GM18520 (cell line): ENCODE data around the gene CDC42BPG.

Source experiments
- ATAC-seq: cut with Tn5 transposase; IDR thresholded peaks from one replicate; pipeline ENCODE4 v1.9.1; 2021; ENCODE audit not compliant: unreplicated experiment

The CDC42BPG gene

DNA sequence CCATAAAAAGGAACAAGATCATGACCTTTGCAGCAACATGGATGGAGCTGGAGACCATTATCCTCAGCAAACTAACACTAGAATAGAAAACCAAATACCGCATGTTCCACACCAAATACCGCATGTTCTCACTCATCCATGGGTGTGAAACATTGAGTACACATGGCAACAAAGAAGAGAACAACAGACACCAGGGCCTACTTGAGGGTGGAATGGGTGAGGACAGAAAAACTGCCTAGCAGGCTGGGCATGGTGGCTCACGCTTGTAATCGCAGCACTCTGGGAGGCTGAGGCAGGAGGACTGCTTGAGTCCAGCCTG is 21.7 kb upstream of the CDC42BPG start:
- no peak for ATAC-seq

DNA sequence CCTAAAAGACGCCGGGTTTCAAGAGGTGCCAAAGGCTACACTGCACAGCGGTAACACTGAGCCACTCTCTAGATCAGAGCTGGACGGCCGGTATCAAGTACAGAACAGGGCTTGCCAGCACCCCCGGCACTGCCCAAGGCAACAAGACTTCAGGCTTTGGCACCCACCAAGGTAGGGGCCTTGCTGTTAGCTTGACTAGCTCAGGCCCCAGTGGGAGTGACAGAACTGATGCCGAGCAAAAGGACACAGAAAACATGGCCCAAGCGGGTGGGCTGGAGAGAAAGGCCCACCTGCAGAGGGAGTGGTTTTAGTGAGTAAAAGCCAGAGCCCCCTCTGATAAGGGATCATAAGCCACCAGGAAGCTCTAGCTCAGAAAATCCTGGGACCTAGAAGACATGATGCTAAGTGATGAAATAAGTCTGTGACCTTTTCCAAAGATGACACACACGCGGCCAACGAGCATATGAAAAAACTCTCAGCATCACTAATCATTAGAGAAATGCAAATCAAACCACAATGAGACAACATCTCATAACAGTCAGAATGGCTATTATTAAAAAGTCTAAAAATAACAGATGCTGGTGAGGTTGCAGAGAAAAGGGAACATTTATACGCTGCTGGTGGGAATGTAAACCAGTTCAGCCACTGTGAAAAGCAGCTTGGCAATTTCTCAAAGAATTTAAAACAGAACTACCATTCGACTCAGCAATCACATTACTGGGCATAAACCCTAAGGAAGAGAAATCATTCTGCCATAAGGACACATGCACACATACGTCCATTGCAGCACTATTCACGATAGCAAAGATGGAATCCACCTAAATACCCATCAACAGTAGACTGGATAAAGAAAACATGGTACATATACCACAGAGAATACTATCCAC is 21.1 kb upstream of the CDC42BPG start:
- ATAC-seq = peak; percentile 35

DNA sequence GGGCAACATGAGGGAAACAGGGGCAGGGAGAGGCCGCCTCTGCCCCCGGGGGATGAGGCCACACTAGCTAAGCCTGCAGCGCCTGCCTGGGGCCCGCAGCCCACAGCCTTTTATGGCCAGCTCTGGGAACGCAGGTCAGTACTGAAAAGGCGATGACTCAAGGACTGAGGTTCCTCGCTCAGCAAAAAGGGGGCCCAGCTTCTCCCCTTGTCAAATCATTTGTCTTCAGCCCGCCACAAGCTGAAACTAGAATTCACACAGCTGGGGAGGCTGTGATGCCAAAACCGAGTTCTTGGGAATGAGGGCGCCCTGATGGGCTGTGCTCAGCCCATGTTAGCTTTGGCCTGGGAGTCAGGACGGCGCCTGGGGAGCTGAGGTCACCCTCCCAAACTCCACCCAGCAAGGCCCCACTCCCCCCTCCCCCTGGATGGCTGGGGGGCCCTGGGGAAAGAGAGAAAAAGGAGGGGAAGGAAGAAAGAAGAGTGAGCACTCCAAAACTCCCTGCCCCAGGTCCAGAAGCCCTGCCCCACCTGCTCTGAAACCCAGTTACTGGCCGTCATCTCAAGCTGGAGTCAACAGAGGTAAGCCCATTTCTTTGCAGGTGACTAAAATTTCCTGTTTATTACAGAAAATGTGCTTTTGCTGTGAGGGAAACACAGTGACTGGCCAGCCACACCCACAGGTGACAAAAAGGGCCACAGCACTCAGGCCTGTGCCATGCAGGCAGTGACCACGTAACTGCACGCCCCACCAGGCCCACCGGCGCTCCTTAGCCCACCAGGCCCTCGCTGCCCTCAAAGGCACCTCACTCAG is 20.2 kb upstream of the CDC42BPG start:
- ATAC-seq = peak; percentile 15

DNA sequence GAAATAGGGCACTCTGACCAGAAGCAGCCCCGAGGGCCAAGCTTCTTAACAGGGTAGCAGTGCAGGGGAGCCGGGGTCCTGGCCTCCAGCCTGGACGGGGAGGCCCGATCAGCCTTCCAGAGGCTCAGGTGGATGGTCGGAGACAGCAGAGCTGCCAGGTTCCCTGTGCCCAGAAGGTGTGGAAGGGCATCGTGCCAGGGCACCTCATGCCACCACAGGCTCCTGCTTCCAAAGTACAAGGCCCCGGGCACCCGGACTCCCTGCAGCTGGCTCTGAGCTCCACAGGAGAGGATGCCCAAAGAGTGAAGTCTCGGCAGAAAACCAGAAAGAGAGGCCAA is 19.7 kb upstream of the CDC42BPG start:
- no peak for ATAC-seq

DNA sequence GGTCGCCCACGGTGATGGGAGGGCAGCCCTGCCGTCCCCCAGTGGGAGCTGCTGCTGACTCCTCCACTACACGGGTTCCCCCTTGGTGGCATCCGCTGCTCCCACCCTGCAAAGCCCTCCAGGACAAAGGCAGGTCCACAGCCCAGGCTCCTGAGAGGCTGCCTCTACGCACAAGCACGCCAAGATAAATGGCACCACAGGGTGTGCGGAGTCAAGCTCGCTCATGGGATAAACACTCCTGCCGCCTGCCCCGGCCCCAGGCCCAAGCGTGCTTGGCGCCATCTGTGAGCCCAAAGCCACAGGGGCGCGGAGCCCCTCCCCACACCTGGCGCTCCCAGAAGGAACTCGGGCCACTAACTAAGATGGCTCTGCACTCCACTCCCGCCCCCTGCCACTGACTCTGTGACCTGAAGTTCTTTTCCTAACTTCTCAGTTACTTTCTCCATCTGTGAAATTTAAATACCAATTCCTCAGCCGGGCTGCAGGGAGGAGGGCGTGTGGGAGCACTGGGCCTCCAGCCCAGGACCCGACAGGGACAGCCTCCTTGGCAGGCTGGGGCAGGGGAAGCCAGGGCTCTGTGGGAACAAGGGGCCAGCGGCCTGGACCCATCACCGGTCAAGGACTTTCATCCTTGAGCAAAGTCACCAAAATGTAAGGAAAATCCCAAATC is 19.1 kb upstream of the CDC42BPG start:
- ATAC-seq = no peak

DNA sequence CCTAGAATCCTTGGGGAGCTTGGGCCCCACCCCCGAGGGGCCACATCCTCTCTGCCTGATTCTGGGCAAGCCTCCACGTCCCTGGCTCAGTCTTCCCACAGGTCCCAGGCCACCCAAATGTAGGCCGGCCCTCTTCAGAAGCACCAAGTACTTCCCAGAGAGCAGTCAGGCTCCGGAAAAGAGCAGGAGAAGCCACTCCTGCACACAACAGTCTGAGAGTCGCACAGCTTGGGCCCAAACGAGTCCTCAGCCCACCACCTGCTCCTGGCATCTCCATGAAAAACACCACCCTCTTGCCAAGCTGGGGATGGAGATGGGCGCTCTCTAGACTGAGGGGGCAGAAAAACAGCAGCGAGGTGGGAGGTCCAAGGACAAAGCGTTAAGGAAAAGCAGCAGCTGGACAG is 18.5 kb upstream of the CDC42BPG start:
- ATAC-seq = no peak

DNA sequence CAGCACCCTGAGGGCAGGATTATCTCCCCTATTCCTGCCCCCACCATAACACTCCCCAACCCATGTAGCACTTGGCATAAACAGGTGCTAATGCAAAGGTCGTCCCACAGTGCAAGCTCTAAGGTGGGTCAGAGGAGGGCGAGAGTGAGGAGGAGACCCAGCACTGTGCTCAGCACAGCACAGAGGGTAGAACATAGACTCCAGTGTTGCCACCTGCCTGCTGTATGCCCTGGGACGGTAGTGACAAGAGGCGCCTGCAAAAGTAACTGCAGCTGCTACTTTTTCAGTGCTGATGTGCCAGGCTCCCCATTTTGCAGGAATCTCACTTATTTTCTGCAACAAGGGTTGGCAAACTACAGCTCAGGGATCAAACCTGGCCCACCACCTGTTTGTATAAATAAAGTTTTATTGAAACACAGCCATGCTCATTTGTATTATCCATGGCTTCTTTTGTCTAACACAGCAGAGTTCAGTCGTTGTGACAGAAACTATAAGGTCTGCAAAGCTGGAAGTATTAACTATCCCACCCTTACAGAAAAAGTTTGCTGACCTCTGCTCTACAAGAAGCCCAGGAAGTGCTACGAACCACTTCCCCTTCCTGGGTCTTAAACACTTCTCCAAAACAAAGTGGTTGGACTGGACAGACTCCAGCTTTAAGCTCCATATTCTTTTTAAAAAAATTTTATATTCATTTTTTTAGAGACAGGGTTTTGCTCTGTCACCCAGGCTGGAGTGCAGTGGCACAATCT is 16.9 kb upstream of the CDC42BPG start:
- ATAC-seq = no peak

DNA sequence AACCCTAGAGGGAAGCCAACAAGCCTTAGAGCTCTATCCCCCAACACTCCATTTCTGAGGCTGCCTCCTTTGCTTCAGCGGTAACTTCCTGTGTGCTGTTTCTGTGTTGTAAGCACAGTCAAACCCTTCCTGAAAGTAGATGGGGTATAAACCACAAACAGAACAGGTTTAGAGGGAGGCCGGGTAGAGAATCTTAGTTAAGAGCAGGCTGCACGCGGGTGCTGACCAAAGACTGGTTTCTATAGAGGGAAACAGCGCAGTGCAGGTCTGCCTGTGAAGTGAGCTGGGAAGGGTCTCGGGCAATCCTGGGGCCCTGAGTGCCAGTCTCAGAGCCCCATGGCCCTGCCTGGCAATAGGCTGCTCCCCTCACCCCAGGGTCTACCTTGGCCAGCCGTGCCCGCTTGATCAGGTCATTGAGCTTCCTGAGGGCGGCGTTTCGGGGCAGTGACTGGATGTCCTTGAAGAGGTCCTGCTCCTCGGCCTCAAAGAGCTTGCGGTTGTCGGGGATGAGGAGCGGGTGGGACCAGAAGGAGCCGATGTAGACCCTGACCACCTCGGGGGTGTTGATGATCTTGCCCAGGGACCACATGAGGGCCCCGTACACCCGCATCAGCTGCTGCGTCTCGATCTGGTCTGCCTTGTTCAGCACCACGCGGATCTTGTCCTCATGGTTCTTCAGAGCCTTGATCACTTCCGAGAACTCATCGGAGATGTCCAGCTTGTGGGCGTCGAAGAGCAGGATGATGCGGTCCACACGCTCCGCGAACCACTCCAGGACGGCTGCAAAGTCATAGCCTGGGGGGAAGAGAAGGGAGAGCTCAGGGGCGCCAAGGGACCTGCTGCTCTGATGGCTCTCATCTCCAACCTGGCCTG is 15.3 kb upstream of the CDC42BPG start:
- peak; percentile 59 for ATAC-seq

DNA sequence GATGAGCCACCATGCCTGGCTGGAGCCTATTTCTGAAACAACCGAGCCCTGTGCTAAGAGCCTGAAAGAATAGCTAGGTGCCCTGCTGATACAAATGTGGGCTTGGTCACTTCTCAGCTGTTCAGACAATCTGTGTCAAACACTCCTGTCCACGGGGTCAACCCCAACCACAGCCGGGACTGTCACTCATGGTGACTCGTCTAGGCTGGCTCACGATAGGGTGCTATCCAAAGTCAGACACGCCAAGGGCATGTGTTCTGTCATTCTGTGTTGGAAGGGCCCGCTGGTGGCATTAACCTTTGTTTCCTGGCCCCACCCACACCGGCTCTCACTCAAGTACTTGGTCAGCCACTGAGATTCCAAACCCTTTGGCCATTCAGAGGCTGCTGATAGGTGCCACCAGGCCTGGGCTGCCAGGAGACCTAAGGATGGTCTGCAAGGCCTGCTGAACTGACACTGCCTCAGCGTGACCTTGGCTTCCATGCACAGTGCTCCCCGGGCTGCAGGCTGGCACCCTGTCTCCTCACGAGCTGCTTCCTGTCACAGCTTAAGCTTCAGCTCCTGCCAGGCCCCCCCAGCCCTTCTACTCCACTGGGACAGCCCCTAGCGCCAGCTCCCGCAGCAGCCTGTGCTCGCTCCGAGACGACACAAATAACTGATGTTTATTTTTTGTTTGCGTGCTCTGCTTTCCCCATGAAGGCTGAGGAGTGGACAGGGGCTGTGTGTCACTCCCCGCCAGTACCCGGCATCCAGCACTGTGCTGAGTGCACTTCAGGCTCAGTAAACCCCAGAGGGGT is 14.2 kb upstream of the CDC42BPG start:
- ATAC-seq = no peak

DNA sequence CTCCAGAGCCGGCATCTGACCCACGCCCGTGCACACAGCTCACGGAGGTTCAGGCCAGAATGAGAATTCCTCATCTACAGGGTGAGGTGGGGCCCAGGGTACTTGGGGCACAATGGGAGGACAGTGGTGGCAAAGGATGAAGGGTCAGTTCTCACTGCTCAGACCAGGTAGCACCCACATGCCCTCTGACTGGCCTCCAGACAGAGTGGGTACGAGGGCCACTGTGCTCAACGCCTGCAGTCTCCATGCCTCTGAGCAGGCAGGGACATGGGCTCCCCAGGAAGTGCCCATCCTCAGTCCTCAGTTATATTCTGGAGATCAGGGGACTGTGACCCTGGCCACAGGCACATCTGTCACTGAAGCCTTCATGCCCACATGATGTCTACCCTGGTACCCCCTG is 13.0 kb upstream of the CDC42BPG start:
- ATAC-seq = no peak

DNA sequence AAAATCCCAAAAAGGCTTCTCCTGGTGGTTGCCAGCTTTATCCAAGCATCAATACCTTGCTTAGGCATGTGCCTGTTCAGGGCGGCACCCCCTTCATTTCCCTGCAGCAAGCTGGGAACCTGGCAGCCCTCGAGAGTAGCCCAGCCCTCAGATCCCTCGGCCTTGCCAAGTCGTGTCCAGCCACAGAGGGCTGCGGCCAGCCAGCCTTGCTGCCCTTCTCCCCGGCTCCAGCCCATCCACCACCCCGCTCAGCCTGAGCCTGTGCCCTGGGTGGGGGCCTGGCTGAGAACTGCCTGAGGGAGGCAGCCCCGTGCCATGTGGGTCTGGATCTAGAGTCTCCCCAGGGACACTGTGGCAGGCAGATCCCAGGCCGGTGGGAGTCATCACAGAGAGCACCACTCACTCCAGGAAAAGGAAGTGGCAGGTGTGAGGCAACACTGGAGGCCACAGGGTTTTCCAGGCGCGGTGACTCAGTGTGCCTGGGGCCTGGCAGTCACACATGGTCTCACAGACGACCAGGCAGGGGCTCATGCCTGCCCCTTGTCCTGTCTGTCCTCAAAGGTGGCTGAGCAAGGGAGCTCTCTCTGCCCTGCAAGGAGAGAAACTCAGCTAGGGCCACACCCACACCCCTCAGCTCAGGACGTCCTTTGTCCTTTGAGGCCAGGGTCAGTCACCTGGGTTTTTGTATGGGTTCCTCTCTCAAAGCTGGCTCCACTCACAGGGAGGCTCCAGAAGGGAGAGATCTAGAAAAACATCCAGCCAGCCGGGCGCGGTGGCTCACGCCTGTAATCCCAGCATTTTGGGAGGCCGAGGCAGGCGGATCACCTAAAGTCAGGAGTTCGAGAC is 12.2 kb upstream of the CDC42BPG start:
- ATAC-seq = no peak

DNA sequence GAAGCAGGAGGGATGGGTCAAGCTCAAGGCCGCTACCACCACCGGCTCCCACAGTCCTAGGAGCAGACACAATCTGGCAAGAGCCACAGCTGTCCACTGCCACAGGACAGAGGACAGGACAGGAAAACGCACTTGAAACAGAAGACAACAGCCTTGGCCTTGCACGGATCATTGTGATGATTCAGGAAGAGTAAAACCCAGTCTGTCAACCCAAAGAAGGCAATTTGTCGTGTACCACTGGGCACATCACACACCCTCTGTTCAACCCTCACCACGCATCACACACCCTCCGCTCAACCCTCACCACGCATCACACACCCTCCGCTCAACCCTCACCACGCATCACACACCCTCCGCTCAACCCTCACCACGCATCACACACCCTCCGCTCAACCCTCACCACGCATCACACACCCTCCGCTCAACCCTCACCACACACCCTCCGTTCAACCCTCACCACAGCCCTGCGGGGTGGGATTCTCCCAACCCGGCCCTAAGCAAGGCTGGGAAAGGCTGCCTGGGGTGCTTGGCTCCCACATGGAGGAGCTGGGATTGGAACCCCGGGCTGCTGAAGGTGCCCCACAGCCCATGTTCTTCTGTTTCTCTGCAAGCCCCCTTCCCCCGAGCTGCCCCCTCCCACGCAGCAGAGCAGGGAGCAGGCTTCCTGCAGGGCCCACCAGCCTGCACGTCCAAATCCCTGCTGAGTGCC is 11.3 kb upstream of the CDC42BPG start:
- no peak for ATAC-seq

DNA sequence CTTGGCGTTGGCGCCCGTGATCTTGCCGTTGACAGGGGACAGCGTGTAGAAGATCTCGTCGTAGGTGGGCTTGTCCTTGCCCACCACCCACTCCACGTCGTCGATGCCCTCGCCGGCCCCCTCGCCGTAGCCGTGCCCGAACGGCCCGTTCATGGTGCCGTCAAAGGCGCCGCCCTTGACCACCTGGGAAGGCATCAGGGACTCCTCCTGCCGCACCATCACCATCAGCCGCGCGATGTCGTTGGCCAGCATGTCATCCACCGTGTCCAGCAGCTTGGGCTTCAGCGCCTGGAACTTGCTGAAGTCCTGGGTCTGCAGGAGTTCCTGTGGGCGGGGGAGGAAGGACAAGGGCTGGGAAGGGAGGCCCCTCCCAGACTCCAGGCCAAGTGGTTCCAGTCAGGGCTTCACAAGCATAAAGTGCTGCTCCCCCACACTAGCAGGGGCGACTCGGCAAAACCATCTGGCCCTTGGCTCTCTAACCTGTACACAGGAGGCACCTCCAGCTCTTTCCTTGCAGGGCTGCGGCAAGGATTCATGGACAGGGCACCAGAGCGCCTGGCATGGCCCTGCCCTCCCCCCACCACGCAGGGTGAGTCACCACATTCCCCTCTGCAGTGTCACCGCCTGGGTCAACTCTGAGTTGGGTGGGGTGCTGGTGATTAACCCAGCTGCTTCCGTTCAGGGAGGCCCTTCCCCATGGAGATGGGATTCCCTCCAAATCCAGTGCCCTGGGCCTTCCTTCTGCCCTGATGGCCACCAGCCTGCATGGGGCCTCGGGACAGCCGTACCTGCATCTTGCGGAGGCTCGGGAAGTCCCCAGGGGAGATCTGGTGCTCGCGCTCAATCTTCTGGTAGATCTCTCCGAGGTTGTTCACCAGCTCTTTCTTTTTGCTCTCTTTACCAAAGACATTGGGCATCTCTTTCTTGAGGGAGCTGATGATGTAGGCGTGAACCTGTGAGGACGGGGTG is 10.4 kb upstream of the CDC42BPG start:
- no peak for ATAC-seq

DNA sequence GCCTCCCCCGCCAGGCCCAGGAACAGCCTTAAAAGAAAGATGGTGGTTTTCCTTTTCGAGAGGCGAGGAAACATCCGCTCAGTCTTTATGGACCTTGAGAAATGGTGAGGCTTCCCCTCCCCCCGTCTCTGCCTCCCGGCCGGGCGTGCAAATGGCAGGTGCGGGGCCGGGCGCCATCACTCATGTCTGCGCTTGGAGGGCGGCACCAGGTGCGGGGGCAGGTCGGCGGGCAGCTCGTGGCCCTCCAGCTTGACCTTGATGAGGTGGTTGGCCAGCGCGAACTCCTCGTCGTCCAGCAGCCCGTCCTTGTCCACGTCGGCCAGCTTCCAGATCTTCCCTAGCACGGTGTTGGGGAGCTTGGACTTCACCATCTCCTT is 9.7 kb upstream of the CDC42BPG start:
- no peak for ATAC-seq

DNA sequence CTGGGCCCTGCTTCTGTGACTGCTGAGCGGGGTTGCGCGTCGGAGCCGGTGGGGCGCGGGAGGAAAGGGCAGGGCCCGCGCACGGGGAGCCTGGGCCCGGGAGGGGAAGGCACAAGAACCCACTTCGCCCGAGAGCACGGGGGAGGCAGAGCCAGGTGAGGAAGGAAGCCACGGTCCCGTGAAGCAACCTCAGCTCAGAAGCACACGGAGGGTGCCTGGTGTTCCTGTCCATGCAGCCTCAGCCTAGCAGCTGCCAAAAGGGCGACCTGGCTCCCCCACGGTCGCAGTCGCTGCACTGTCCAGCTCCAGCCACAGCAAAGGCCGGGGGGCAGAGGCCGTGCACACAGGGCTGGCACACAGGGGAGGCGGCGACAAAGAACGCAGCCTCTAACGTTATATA is 9.3 kb upstream of the CDC42BPG start:
- no peak for ATAC-seq

DNA sequence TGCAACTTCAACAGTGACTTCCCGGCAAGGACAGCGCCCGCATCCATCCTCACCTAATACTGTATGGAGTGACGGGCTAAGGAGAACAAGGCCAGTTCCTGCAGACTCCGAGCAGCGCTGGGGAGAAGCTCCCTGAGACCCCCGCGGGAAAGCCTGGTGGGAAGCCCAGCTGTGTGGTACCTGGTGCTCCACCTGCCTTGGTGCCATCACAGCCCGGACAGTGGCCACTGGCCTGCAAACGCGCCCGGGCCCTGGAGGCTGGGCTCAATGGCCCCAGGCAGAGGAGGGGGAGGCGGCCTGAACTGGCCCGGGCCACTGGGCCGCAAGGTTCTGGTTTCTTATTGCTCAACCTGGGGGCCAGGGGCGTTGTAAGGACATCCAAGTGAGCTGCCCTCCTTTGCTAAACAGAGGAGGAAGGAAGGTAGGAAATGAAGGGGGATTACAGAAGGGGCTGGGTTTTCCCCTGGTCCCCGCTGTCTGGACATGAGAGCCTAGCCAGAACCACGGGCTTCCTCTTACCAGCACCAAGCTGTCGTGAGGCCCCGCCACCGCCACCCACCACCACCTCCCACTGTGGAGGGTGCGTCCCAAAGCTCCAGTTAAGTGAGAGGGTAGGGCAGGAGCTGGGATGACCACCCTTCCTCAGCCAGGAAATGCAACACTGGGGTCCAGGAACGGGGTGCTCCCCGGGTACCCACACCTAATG is 8.5 kb upstream of the CDC42BPG start:
- no peak for ATAC-seq
